Transverse colon (tissue), 4 donors: ENCODE measurements around the gene GBP1. TPM values are rescaled to one million over a fixed set of nuclear protein-coding genes. Genes with fewer than 3 reads are reported as not detected.

Source experiments
- DNase-seq: peaks from one replicate; pipeline ENCODE4 v3.0.0-alpha.2; 2019
- H3K27ac ChIP-seq, 4 donors: fragments of 200-600 bp; sonication (generic); 2 replicates each; pipeline ENCODE4 v1.5.1; 2016 to 2018; ENCODE audit warnings: inconsistent platforms in 4 of 4
- H3K27me3 ChIP-seq: fragments of 200-600 bp; sonication (generic); 2 replicates; pipeline ENCODE4 v1.5.1; 2017; ENCODE audit warnings: inconsistent platforms
- H3K36me3 ChIP-seq, 4 donors: fragments of 200-600 bp; sonication (generic); 2 replicates each; pipeline ENCODE4 v1.5.1; 2017 to 2019; ENCODE audit warnings: inconsistent platforms in 4 of 4
- H3K4me1 ChIP-seq, 4 donors: fragments of 200-600 bp; sonication (generic); 2 replicates each; pipeline ENCODE4 v1.5.1; 2017 to 2020; ENCODE audit warnings: inconsistent platforms in 4 of 4
- H3K4me3 ChIP-seq, 4 donors: fragments of 200-600 bp; sonication (generic); 1 replicate in 1 of 4; 2 replicates in 3 of 4; pipeline versions ENCODE4 v1.5.1 to v1.6.1; 2017 to 2019; ENCODE audit warnings: inconsistent platforms in 4 of 4
- H3K9me3 ChIP-seq, 2 donors: fragments of 200-600 bp; sonication (generic); 2 replicates each; pipeline ENCODE4 v1.5.1; 2017 to 2019; ENCODE audit warnings: inconsistent platforms in 2 of 2
- CTCF ChIP-seq, 5 experiments: fragments of 200-600 bp in 3 of 5; fragments of 450-650 bp in 2 of 5; sonication (generic) in 3 of 5; IDR thresholded peaks; 1 replicate in 2 of 5; 2 replicates in 3 of 5; pipeline ENCODE4 v1.5.1; 2016 to 2017; ENCODE audit warnings: antibody characterized with exemption in 5 of 5, inconsistent platforms in 3 of 5, mild to moderate bottlenecking in 2 of 5, moderate library complexity in 1 of 5
- EP300 ChIP-seq: sonication (generic); formaldehyde crosslinking; IDR thresholded peaks from one replicate; pipeline ENCODE4 v1.6.1; 2017; ENCODE audit warnings: antibody characterized with exemption, low read depth
- POLR2A ChIP-seq: fragments of 450-650 bp; IDR thresholded peaks from one replicate; pipeline ENCODE4 v1.6.1; 2016; ENCODE audit warnings: antibody characterized with exemption, mild to moderate bottlenecking, moderate library complexity
- POLR2AphosphoS5 ChIP-seq, 3 donors: sonication (generic); formaldehyde crosslinking; IDR thresholded peaks; one replicate each; pipeline ENCODE4 v1.6.1; 2016; ENCODE audit warnings: antibody characterized with exemption in 3 of 3
- WGBS, 2 donors: methylation state at CpG; one replicate each; pipeline ENCODE4 v1.1.5; 2018; ENCODE audit warnings: low coverage in 1 of 2; 5-methylcytosine and 5-hydroxymethylcytosine counted together
- in situ Hi-C, 4 donors: fragments of 200-750 bp; cut with MboI; loops; one replicate each; pipeline versions ENCODE4 v1.15.0 to v1.15.1; 2017; ENCODE audit warnings: low sequenced_read_pairs in 3 of 4, low pct_ligation_motif_present in 1 of 4, low pct_unique_long_range_greater_than_20kb in 1 of 4
- intact Hi-C: fragments of 100-400 bp; cut with DNase I; formaldehyde crosslinking; loops from one replicate; pipeline ENCODE4 v1.15.1; 2023; ENCODE audit warnings: low total_unique reads
- total RNA-seq, 4 donors: library from RNA; depleted of rRNA; stranded (reverse); fragments of >200 nt; gene quantifications; one replicate each; pipeline ENCODE4 v1.1.0, GENCODE V29; 2016

The GBP1 gene
- total RNA-seq, 4 donors from 2014 or later = 3.0 to 50.2 (median 23.2) TPM

- Histone ChIP-seq H3K27me3 (no peaks in the 10 kb centered on the region), H3K4me3 (no peak overlapping the region), H3K36me3 (no peaks in the 10 kb centered on the region), H3K27ac (no peak overlapping the region), H3K9me3 (peaks cover 4 to 5% of the 10 kb centered on the region in 2 donors), H3K4me1 (no peaks in the 10 kb centered on the region)
- TF ChIP-seq EP300 = no peak
- TF ChIP-seq CTCF (IDR thresholded peaks at IDR 0.05) = no peak
- WGBS, 2 donors = 77% methylated on average over 2 to 3 of the region's 3 CpGs
- intact Hi-C loops = no loop called here
- in situ Hi-C loops = loop anchor here in 1 of 4 donors (25.0 kb wide), 1 partner anchor 263 kb away; the partner anchor contains the start of gene GBP6
- no peak for DNase-seq
Measured at GRCh38 chr1:89098857-89099256, 33.8 kb upstream of the GBP1 start.

- TF ChIP-seq POLR2A = no peak
- no peak for TF ChIP-seq EP300
- TF ChIP-seq POLR2AphosphoS5 (IDR thresholded peaks at IDR 0.05) = no peak
- no peak for TF ChIP-seq CTCF (IDR thresholded peaks at IDR 0.05)
- DNase-seq = no peak
- Histone ChIP-seq H3K4me1 (no peaks in the 10 kb centered on the region), H3K9me3 (peaks cover 4 to 5% of the 10 kb centered on the region in 2 donors), H3K4me3 (no peak overlapping the region), H3K36me3 (no peaks in the 10 kb centered on the region), H3K27me3 (no peaks in the 10 kb centered on the region), H3K27ac (no peak overlapping the region)
- in situ Hi-C loops = loop anchor here in 1 of 4 donors (25.0 kb wide), 1 partner anchor 267 kb away; the partner anchor contains the start of gene GBP6
- intact Hi-C loops = no loop called here
- WGBS, 2 donors = 79 to 92% methylated on average over 2 of the region's 2 CpGs
Measured at GRCh38 chr1:89095737-89096136, 30.7 kb upstream of the GBP1 start.

DNA sequence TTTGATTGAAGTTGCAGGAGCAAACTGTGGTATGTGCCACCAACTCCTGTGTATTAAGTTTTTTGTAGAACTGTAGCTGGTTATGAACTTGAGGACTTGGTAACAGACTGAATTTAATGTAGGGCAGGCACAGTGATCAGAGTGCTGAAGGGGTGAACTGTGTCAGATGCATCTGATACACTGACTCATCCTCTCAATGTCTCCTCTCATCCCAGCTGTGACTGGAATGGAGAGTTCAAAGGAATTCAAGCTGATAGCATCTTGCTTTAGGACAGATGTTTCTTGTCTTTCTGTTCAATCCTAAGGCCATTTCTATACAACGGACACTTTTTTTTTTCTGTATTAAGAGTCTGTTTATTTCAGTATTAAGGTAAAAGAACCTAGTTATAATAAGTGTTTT, 25.0 kb upstream of the GBP1 start:
- WGBS, 2 donors = 68 to 85% methylated on average over 1 of the region's 1 CpG
- no peak overlapping the region for H3K4me3 ChIP-seq
- in situ Hi-C loops = loop anchor here in 1 of 4 donors (25.0 kb wide), 1 partner anchor 272 kb away; the partner anchor contains the start of gene GBP6
- no peaks in the 10 kb centered on the region for H3K4me1 ChIP-seq
- no peak for DNase-seq
- no peak overlapping the region for H3K27ac ChIP-seq
- H3K9me3 ChIP-seq = no peaks in the 10 kb centered on the region
- no peaks in the 10 kb centered on the region for H3K36me3 ChIP-seq
- TF ChIP-seq CTCF (IDR thresholded peaks at IDR 0.05) (no peak), POLR2A (no peak), EP300 (no peak), POLR2AphosphoS5 (IDR thresholded peaks at IDR 0.05) (no peak)
- intact Hi-C loops = no loop called here
- H3K27me3 ChIP-seq = no peaks in the 10 kb centered on the region

DNA sequence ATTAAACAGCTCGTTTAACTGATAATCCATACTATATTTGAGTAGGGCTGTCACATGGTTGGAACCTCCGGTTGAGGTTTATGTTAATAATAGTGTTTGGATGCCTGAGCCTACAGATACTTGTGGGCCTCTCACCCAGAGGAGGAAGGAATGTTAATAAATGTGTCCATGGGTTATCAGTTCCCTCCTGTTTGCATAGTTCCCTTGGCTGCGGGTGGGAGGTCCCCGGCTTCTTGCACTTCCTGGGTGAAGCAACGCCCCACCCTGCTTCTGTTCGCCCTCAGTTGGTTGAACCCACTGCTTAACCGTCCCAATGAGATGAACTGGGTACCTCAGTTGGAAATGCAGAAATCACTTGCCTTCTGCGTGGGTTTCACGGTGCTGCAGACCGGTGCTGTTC, 23.6 kb upstream of the GBP1 start:
- Histone ChIP-seq H3K4me3 (no peak overlapping the region), H3K27me3 (no peaks in the 10 kb centered on the region), H3K4me1 (no peaks in the 10 kb centered on the region), H3K36me3 (no peaks in the 10 kb centered on the region), H3K27ac (no peak overlapping the region), H3K9me3 (no peaks in the 10 kb centered on the region)
- 83 to 86% methylated on average over 4 to 10 of the region's 10 CpGs for WGBS, 2 donors
- intact Hi-C loops = no loop called here
- no peak for DNase-seq
- in situ Hi-C loops = loop anchor here in 1 of 4 donors (25.0 kb wide), 1 partner anchor 274 kb away; the partner anchor contains the start of gene GBP6
- no peak for TF ChIP-seq EP300
- TF ChIP-seq POLR2A = no peak
- no peak for TF ChIP-seq CTCF (IDR thresholded peaks at IDR 0.05)
- no peak for TF ChIP-seq POLR2AphosphoS5 (IDR thresholded peaks at IDR 0.05)
